ENCODE data around the gene MED13L.

MED13L gene

DNA sequence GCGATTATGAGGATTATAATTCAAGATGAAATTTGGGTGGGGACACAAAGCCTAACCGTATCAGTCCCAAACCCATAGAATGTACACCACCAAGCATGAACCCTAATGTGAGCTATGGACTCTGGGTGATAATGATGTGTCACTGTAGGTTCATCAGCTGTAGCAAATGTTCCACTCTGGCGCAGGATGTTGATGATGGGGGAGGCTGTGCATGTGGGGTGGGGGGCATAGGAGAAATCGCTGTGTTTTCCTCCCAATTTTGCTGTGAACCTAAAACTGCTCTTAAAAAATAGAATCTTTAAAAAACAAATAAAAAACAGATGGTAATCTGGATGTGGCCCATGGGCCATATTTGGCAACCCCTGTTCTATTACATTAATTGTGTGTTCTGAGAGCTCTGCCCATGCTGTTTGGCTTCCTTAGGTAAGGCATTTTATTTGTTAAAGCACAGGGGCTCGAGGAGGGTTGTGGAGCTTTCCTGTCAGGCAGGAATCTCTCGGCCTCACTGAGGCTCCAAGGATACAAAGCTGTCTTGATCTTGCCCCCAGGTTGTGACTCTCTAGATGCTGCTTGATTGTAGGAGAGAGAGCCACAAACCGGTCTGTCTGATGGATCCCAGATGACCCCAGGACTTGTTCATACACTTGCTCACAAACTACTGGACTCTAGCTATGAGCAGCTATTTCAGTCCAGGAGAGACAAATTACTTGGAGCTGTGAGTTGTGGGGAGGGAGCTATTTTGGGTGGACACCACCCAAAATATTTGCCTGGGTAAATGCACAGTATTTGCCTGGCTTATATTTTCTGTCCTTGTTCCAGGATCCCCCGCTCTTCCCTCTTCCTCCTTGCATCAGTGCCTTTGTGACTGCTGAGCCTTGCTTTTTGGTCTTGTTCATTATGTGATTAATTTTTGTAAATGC is 340.2 kb downstream of the MED13L start:
- no peaks in the 10 kb centered on the region for H3K36me3 Mint-ChIP-seq (ENCODE audit: low read depth)
- peaks cover 12% of the 10 kb centered on the region for H3K9me3 Mint-ChIP-seq
- no peak overlapping the region for H3K27ac Mint-ChIP-seq
- H3K4me1 Mint-ChIP-seq (ENCODE audit: low read depth): no peaks in the 10 kb centered on the region
- intact Hi-C loops (cut with micrococcal nuclease): no loop called here
- H3K27me3 Mint-ChIP-seq: peaks cover 10% of the 10 kb centered on the region
- no peak overlapping the region for H3K4me3 Mint-ChIP-seq

DNA sequence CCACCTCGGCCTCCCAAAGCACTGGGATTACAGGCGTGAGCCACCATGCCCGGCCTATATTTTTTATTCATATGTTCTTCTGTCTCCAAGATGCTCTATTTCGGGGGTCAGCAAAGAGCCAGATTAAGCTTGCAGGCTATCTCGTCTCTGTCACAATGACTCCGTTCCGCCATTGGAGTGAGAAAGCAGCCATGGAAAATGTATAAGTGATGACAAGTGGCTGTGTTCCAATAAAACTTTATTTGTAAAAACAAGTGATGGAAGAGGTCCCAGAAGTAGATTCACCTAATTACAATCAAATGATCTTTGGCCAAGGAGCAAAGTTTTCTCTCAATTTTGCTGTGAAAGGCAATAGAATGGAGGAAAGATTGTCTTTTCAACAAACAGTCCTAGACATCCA is 342.6 kb downstream of the MED13L start:
- no peak overlapping the region for H3K4me3 Mint-ChIP-seq

DNA sequence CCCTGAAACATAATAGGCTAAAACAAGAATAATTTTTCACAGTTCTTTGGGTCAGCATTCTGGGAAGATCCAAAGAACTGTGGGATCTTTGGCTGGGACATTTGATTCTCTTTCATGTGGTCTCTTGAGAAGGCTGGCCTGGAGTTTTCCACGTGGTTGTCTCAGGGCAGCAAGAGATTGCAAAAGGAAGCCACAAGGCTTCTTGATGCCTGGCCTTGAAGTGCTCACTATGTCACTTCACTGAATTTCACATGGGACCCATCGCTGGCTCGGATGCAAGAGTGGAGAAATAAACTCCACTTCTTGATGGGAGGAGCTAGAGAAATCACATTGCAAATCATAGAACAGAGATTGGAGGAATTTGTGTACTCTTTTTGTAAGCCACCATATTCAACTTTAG is 343.4 kb downstream of the MED13L start:
- intact Hi-C loops (cut with micrococcal nuclease): no loop called here
- no peaks in the 10 kb centered on the region for H3K36me3 Mint-ChIP-seq (ENCODE audit: low read depth)

More for the DNA sequence above, 342.6 kb downstream of the MED13L start:
- Mint-ChIP-seq H3K36me3 (ENCODE audit: low read depth) (no peaks in the 10 kb centered on the region), H3K27me3 (peaks cover 13% of the 10 kb centered on the region), H3K4me1 (ENCODE audit: low read depth) (no peaks in the 10 kb centered on the region), H3K27ac (no peak overlapping the region), H3K9me3 (peaks cover 17% of the 10 kb centered on the region)
- intact Hi-C loops (cut with micrococcal nuclease): no loop called here

DNA sequence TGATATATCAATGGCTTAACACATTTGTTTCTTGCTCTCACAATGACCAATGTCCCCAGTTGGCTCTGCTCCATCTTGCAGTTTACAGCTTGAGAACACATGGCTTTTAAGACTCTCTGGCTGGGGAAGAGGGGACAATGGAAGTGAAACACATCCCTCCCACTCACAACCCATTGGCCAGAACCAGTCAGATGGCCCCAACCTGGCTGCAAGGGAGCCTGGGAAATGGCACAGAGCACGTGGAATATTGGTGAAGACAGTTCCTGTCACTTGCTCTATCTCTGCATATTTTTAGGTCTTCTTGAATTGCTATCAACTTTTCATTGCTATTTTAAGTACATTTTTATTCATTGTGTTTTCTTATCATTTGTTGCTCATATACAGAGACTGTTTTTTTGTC is 345.4 kb downstream of the MED13L start:
- H3K36me3 Mint-ChIP-seq (ENCODE audit: low read depth): no peaks in the 10 kb centered on the region
- H3K4me3 Mint-ChIP-seq: no peak overlapping the region
- H3K9me3 Mint-ChIP-seq: peaks cover 6% of the 10 kb centered on the region
- H3K27ac Mint-ChIP-seq: no peak overlapping the region
- no peaks in the 10 kb centered on the region for H3K4me1 Mint-ChIP-seq (ENCODE audit: low read depth)
- H3K27me3 Mint-ChIP-seq: peaks cover 11% of the 10 kb centered on the region
- intact Hi-C loops (cut with micrococcal nuclease): no loop called here

More for the DNA sequence above, 343.4 kb downstream of the MED13L start:
- Mint-ChIP-seq H3K27me3 (peaks cover 13% of the 10 kb centered on the region), H3K27ac (no peak overlapping the region), H3K9me3 (peaks cover 11% of the 10 kb centered on the region), H3K4me1 (ENCODE audit: low read depth) (no peaks in the 10 kb centered on the region), H3K4me3 (no peak overlapping the region)

DNA sequence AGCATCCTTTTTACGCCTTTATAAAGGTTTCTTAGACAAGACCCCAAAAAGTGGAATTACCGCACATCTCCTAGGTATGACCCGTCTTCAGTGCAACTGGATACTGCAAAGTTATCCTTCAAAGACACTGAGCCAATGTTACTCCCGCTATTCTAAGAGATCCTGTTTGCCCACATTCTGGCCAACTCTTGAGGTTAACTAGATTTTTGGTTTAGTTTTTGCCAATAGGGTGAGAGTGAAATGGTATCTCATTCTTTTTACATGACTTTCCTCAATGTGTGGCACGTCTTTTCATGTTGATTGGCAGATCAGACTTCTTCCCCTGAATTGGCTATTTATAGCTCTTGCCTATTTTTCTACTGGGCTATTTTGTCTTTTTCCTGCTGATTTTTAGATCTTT is 347.2 kb downstream of the MED13L start:
- Mint-ChIP-seq H3K36me3 (ENCODE audit: low read depth) (no peaks in the 10 kb centered on the region), H3K27me3 (peaks cover 11% of the 10 kb centered on the region), H3K9me3 (peaks cover 6% of the 10 kb centered on the region), H3K27ac (no peak overlapping the region), H3K4me1 (ENCODE audit: low read depth) (no peaks in the 10 kb centered on the region), H3K4me3 (no peak overlapping the region)
- intact Hi-C loops (cut with micrococcal nuclease): no loop called here

DNA sequence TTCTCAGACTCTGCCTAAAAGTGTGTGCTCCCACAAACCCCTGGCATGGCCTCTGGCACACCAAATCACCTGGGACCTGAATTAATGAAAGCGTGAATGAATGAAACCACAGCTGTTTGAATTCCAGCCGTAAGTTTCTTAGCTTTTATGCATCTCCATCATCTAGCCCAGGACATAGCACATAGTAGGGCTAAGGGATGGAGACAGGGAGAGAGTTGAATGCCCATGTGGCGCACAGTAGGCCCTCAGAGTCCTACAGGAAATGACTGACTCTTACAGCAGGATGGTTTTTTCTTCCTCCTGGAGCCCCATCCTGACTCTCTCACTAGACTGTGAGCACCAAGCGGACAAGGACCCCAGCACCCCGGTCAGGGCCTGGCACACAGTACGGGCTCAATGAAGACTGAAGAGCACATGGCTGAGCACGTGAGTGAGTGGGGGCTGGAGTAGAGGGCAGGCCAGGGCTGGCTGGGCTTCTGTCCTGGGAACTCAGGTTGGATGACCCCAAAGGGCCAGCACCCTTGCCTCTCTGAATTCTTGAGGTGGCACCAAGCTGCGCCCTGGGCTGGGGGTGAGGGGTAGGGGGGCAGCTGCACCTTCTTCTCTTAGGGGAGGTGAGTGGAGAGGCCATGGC is 351.3 kb downstream of the MED13L start:
- no peaks in the 10 kb centered on the region for H3K9me3 Mint-ChIP-seq
- intact Hi-C loops (cut with micrococcal nuclease): no loop called here
- no peak overlapping the region for H3K4me3 Mint-ChIP-seq
- no peak overlapping the region for H3K27ac Mint-ChIP-seq
- peaks cover 18% of the 10 kb centered on the region for H3K27me3 Mint-ChIP-seq
- no peaks in the 10 kb centered on the region for H3K36me3 Mint-ChIP-seq (ENCODE audit: low read depth)
- H3K4me1 Mint-ChIP-seq (ENCODE audit: low read depth): no peaks in the 10 kb centered on the region

DNA sequence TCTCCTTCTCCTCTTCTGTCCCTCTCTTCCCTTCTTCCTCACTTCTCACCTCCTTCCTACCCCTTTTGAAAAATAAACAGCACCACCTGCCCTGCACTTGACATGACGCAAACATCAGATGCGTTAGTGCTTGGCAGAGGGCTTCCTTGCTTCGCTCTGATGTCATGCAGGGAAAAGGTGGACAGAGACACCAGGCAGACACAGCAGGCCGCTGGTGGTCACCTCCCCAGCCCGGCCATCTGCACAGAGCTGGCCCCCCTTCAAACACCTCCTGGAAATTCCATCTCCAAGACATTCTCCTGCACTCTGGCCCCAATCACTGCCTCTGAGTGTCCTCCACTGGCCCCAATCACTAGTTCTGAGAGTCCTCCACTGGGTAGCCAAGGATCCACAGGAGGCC is 353.6 kb downstream of the MED13L start:
- Mint-ChIP-seq H3K4me3 (no peak overlapping the region), H3K27ac (no peak overlapping the region), H3K36me3 (ENCODE audit: low read depth) (no peaks in the 10 kb centered on the region), H3K9me3 (no peaks in the 10 kb centered on the region), H3K27me3 (peaks cover 16% of the 10 kb centered on the region), H3K4me1 (ENCODE audit: low read depth) (no peaks in the 10 kb centered on the region)
- intact Hi-C loops (cut with micrococcal nuclease): no loop called here

DNA sequence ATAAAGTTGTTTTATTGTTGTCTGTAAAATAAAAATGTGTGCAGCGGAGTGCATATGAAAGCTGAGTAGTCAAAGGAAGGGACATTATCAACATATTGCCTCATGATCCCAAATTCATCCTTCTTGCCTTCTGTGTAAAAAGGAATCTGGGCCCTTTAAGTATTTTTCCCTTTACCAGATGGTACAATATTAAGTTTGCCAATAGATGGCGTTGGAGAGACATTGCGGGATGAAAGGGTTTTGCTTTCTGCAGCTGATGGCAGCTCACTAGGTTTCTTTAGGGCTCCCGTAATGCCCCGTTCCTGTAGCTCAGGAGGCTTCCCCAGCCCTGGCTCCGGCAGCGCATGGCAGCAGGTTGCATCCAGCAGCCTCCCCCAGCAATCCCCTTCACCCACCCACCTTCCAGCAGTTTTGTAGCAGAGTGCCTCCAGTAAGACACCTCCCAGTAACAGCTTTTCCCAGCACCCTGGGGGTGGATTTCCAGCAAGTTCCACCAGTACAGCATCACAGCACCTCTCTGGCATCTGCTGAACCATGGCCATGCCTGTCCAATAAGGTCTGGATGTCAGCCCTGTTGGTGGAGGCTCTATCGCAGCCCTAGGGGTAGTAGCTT is 354.4 kb downstream of the MED13L start:
- peaks cover 21% of the 10 kb centered on the region for H3K27me3 Mint-ChIP-seq
- no peaks in the 10 kb centered on the region for H3K36me3 Mint-ChIP-seq (ENCODE audit: low read depth)
- intact Hi-C loops (cut with micrococcal nuclease): no loop called here
- no peaks in the 10 kb centered on the region for H3K9me3 Mint-ChIP-seq
- H3K4me3 Mint-ChIP-seq: no peak overlapping the region
- no peak overlapping the region for H3K27ac Mint-ChIP-seq
- no peaks in the 10 kb centered on the region for H3K4me1 Mint-ChIP-seq (ENCODE audit: low read depth)

DNA sequence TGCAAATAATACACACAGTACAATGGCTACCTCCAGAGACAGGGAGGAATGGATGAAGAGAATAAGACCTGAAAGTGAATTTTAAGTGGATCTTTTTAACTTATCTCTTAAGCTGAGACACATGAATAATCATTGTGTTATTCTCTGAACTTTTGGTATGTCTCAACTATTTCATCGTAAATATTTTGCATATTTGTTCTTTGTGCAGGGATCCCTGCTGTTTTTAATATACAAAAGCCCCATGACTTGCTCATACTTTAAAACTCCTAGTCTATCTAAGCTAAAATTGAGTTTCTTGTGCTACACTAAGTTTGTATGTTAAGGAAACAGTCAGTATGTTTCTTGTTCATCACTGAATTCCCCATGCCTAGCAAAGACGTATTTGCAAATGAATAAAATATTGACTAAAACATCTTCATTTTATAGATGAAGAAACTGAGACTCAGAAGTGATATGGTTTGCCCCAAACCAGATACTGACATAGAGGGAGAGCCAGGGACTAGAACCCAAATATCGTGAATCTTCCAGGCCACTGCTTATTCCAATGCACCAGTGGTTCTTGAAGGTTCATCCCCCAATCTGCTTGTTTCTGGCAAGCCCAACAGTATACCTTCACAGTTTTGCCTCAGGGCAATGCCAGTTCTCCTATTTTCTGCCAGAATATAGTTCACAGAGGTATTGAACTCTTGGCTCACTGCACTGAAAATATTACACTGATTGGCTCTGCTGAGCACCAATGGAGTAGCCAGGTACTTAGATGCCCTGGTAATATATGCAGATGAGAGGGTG is 356.9 kb downstream of the MED13L start:
- Mint-ChIP-seq H3K4me1 (ENCODE audit: low read depth) (no peaks in the 10 kb centered on the region), H3K9me3 (no peaks in the 10 kb centered on the region), H3K27ac (no peak overlapping the region), H3K36me3 (ENCODE audit: low read depth) (no peaks in the 10 kb centered on the region), H3K27me3 (peaks cover 39% of the 10 kb centered on the region), H3K4me3 (no peak overlapping the region)
- intact Hi-C loops (cut with micrococcal nuclease): no loop called here

DNA sequence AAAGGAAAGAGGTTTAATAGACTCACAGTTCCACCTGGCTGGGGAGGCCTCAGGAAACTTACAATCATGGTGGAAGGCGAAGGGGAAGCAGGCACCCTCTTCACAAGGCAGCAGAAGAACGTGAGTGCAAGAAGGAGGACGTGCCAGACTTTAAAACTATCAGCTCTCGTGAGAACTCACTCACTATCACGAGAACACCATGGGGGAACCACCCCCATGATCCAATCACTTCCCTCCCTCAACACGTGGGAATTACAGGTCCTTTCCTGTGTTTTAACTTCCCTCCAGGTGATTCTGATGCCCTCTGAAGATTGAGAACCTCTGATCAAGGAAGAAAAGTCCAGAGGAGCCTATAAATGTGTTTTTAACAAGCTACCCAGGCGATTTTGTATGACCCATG is 358.7 kb downstream of the MED13L start:
- Mint-ChIP-seq H3K4me1 (ENCODE audit: low read depth) (no peaks in the 10 kb centered on the region), H3K36me3 (ENCODE audit: low read depth) (no peaks in the 10 kb centered on the region), H3K4me3 (no peak overlapping the region), H3K27me3 (peaks cover 47% of the 10 kb centered on the region), H3K9me3 (no peaks in the 10 kb centered on the region), H3K27ac (no peak overlapping the region)
- intact Hi-C loops (cut with micrococcal nuclease): loop anchor here (5.0 to 10.0 kb wide), 2 partner anchors 1294 to 1936 kb away; no protein-coding TSS in a partner anchor

DNA sequence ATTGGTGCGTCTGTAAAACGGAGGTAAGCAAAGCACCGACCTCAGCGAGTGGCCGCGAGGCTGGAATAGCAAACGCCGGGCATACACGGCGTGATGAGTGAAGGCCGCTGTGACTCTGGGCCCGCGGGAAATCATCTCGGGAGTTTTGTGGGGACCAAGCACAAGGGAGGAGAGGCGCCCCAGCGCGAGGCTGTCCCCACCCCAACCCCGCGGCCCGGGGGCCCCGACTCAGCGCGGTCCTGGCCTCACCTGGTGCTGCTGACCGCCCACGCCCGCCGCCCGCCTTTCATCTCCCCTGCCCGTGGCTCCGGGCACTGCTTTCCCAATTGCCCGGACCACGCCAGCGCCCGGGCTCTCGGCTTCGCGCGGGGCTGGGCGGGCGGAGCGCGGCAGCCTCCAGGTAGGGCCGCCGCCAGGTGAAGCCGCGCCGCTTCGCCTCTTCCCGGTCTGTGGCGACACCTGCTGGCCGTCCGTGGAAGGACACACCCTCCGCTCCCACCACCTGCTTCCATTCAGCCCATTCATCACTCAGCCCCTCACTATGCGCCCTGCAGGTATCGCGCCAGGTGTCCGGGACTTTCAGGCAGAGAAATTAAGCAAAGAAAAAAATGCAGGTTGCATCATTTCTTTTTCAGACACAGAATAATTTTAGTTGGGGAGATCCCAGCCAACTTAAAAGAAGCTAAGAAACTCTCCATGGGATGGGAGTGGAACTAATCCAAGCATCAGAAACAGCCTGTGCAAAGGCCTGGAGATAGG is 360.4 kb downstream of the MED13L start:
- H3K4me3 Mint-ChIP-seq: no peak overlapping the region

DNA sequence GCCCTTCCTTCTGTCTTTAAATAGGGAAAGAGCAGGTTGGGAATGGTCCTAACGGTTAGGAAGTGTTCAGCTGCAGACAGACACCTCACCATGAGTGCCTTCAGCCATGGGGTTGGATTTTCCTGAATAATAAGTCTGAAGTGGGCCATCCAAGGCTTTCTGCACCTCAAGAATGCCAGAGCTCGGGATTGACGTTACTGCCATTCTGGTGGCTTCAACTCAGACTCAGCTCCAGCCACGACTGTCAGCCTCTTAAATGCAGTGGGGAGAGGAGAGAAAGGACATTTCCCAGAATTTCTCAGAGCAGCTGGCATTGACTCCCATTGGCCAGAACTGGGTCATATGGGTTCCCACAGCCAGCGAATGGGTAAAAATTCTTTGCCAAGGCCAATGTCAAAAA is 363.4 kb downstream of the MED13L start:
- Mint-ChIP-seq H3K9me3 (no peaks in the 10 kb centered on the region), H3K4me1 (ENCODE audit: low read depth) (no peaks in the 10 kb centered on the region), H3K27me3 (peaks cover 51% of the 10 kb centered on the region), H3K4me3 (no peak overlapping the region), H3K36me3 (ENCODE audit: low read depth) (no peaks in the 10 kb centered on the region), H3K27ac (no peak overlapping the region)
- intact Hi-C loops (cut with micrococcal nuclease): loop anchor here (10.0 kb wide), 1 partner anchor 1289 kb away; no protein-coding TSS in a partner anchor

More for the DNA sequence above, 360.4 kb downstream of the MED13L start:
- Mint-ChIP-seq H3K27ac (no peak overlapping the region), H3K9me3 (no peaks in the 10 kb centered on the region), H3K27me3 (peaks cover 48% of the 10 kb centered on the region), H3K4me1 (ENCODE audit: low read depth) (no peaks in the 10 kb centered on the region), H3K36me3 (ENCODE audit: low read depth) (no peaks in the 10 kb centered on the region)
- intact Hi-C loops (cut with micrococcal nuclease): loop anchor here (1.0 to 10.0 kb wide), 3 partner anchors 1255 to 1935 kb away; no protein-coding TSS in a partner anchor

DNA sequence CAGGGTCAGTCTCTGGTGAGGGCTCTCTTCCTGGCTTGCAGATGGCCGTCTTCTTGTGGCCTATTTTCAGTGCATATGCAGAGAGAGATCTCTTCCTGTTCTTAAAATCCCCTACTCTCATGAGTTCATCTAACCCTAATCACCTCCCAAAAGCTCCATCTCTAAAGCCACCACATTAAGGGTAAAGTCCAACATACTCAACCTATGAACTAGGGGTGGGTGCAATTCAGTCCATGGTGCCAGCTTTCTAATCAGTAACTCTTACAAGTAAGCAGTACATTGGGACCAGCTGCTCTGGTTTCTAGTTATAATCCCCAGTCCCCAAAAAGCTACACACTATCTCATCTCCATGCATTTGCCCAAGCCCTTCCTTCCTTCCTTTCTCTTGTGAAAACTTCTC is 365.1 kb downstream of the MED13L start:
- Mint-ChIP-seq H3K36me3 (ENCODE audit: low read depth) (no peaks in the 10 kb centered on the region), H3K4me3 (no peak overlapping the region), H3K9me3 (no peaks in the 10 kb centered on the region), H3K27ac (no peak overlapping the region), H3K27me3 (peaks cover 42% of the 10 kb centered on the region), H3K4me1 (ENCODE audit: low read depth) (no peaks in the 10 kb centered on the region)
- intact Hi-C loops (cut with micrococcal nuclease): loop anchor here (10.0 kb wide), 1 partner anchor 1288 kb away; no protein-coding TSS in a partner anchor
